BE2C (cell line): ENCODE data around the gene MEIOSIN.

ENCODE experiments used
- DNase-seq: peaks from one replicate; pipeline ENCODE4 v3.0.0-alpha.2; 2020
- H3K27me3 ChIP-seq: fragments of 250-450 bp; sonication (Bioruptor Pico); 2 replicates; pipeline ENCODE4 v1.5.1; 2020; ENCODE audit warnings: mild to moderate bottlenecking
- H3K36me3 ChIP-seq: fragments of 250-450 bp; sonication (Bioruptor Pico); 2 replicates; pipeline ENCODE4 v1.5.1; 2020; ENCODE audit warnings: mild to moderate bottlenecking
- H3K4me1 ChIP-seq: fragments of 250-450 bp; sonication (Bioruptor Pico); 2 replicates; pipeline ENCODE4 v1.5.1; 2020
- H3K4me3 ChIP-seq: 2 replicates; pipeline ENCODE4 v1.5.1; 2011; ENCODE audit warnings: low read depth, low read length
- H3K9me3 ChIP-seq: fragments of 250-450 bp; sonication (Bioruptor Pico); 2 replicates; pipeline ENCODE4 v1.5.1; 2020
- TF ChIP-seq, protein P1 (sequence below): IDR thresholded peaks from 2 replicates; pipeline ENCODE4 v1.5.1; 2012; ENCODE audit warnings: mild to moderate bottlenecking, low read depth, low read length

MEIOSIN gene

DNA sequence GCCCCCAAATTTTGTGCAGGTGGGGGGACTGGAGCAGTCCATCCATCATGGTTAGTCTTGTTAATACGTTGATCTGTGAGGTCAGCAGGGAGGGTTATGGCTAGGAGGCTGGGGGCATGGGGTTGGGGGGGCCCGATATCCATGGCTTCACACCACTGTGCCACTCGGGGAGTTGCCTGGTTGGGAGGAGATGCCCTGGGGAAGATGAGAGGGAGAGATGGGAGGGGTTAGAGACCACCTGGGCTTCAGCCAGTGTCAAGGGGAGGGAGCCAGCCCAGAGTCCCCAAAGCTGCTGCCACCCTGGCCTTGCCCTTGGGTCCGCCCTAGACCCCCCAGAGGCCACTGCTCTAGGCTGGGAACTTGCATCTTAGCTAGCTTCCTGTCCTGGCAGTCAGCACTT lies 50.9 kb downstream of the MEIOSIN start:
- H3K27me3 ChIP-seq = no peaks in the 10 kb centered on the region
- peaks cover 25% of the 10 kb centered on the region for H3K36me3 ChIP-seq
- H3K4me3 ChIP-seq = no peak overlapping the region
- no peaks in the 10 kb centered on the region for H3K9me3 ChIP-seq
- TF ChIP-seq, protein P1, sequence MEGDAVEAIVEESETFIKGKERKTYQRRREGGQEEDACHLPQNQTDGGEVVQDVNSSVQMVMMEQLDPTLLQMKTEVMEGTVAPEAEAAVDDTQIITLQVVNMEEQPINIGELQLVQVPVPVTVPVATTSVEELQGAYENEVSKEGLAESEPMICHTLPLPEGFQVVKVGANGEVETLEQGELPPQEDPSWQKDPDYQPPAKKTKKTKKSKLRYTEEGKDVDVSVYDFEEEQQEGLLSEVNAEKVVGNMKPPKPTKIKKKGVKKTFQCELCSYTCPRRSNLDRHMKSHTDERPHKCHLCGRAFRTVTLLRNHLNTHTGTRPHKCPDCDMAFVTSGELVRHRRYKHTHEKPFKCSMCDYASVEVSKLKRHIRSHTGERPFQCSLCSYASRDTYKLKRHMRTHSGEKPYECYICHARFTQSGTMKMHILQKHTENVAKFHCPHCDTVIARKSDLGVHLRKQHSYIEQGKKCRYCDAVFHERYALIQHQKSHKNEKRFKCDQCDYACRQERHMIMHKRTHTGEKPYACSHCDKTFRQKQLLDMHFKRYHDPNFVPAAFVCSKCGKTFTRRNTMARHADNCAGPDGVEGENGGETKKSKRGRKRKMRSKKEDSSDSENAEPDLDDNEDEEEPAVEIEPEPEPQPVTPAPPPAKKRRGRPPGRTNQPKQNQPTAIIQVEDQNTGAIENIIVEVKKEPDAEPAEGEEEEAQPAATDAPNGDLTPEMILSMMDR = no peak
- peaks cover 14% of the 10 kb centered on the region for H3K4me1 ChIP-seq
- DNase-seq = no peak

DNA sequence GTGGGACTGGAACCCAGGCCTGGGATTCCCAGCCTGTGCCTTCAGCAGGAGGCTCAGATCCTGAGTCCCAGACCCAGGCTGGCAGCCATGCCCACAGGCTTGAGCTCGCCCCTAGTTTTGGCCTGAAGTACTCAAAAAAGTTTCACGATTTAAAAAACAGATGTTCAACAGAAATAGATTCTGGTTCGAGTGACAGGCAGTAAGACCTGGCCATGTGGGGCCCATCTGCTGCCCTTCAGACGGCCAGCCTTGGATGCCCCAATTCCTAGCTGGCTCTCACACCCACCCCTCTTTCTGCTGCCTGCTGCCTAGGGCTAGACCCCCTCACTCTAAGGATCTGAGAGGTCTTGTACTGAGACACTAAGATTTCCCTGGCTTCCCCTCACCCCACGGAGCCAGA lies 51.9 kb downstream of the MEIOSIN start:
- no peak overlapping the region for H3K4me3 ChIP-seq
- DNase-seq = no peak
- no peaks in the 10 kb centered on the region for H3K27me3 ChIP-seq
- no peaks in the 10 kb centered on the region for H3K9me3 ChIP-seq
- peaks cover 11% of the 10 kb centered on the region for H3K4me1 ChIP-seq
- TF ChIP-seq, protein P1 = no peak
- peaks cover 33% of the 10 kb centered on the region for H3K36me3 ChIP-seq

DNA sequence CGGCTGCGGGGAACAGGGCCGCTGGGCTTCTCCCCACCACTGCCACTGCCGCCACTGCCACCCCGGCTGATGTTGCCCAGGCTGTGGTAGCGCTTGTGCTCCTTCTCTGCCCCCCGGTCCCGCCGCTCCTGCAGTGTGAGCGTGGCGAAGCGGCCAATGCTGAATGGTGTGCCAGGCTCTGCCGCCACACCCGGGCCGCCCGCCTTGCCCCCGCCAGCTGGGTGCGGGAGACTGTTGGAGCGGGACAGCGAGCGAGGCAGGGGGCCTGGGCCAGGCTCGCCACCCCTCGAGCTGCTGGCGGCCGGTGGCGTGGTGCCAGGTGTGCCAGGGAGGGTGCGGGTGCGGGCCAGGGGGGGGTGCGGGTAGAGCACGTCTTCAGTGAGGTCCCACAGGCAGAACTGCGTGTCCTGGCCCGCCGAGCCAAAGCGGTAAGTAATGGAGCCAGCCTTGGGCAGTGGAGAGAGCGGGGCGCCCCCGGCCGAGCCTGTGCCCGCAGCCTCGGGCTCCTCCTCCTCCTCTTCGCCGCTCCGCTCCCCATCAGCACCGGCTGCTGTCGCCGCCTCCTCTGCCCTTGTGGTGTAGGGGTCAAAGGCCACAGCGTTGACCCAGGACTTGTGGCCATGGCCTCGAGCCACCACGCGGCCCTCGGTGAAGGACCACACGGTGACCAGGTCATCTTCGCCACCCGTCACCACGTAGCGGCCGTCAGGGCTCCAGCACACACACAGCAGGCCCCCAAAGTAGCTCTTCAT lies 52.7 kb downstream of the MEIOSIN start:
- Histone ChIP-seq H3K4me3 (no peak overlapping the region), H3K27me3 (no peaks in the 10 kb centered on the region), H3K4me1 (peaks cover 9% of the 10 kb centered on the region), H3K36me3 (peaks cover 39% of the 10 kb centered on the region), H3K9me3 (no peaks in the 10 kb centered on the region)
- TF ChIP-seq, protein P1 = no peak
- no peak for DNase-seq

DNA sequence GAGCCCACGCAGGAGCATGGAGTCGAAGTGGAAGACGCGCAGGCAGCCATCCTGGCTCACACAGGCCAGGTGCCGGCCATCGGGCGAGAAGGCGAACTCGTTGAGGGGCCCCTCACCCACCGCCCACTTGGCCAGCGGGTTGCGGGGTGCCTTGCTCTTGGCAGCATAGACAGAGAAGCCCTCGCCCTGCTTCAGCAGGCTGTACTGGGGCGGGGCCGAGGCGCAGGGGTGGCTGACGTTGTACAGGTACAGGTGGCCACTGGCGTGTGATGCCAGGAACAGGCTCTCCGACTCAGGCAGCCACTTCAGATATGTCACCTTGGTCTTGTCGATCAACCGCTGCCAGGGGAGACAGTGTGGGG lies 53.3 kb downstream of the MEIOSIN start:
- TF ChIP-seq, protein P1 = no peak
- H3K9me3 ChIP-seq = no peaks in the 10 kb centered on the region
- H3K4me3 ChIP-seq = no peak overlapping the region
- peaks cover 3% of the 10 kb centered on the region for H3K4me1 ChIP-seq
- no peak for DNase-seq
- H3K27me3 ChIP-seq = no peaks in the 10 kb centered on the region
- peaks cover 39% of the 10 kb centered on the region for H3K36me3 ChIP-seq

DNA sequence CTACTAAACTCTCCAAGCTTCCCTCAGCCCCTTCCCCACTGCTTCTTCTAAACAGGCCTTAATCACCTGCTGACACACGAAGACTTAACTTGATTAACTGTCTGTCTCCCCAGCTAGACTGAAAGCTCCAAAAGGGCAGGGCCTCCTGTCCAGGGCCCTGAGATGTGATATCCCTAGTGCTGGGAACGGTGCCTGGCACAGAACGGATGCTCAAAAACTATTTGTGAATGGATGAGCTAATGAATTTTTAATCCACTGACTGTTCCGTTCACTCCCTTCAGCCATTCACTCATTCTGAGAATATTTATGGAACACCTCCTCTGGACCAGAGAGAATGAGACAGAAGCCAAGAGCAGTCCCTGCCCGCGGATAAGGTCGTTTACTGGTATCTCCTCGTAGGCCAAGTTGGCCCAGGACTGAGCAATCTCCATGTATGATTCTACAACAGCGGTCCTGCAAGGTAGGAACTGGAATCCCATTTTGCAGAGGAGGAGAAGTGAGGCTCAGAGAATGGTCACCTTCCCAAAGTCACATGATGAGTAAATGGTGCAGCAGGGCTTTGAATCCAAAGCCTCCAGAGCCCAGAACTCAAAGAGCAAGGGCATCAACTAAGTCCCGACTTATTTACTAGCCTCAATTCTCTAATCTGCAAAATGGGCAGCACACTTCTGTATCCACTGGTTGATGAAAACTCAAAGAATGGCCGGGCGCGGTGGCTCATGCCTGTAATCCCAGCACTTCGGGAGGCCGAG lies 56.0 kb downstream of the MEIOSIN start:
- H3K4me3 ChIP-seq = no peak overlapping the region
- peaks cover 4% of the 10 kb centered on the region for H3K4me1 ChIP-seq

More for the DNA sequence above, 56.0 kb downstream of the MEIOSIN start:
- TF ChIP-seq, protein P1 = no peak
- Histone ChIP-seq H3K9me3 (no peaks in the 10 kb centered on the region), H3K36me3 (peaks cover 39% of the 10 kb centered on the region), H3K27me3 (no peaks in the 10 kb centered on the region)
- no peak for DNase-seq
